Mesodermal cell (in vitro differentiated cells): ENCODE results near the gene TEKT1.

Experiments used
- H3K27ac ChIP-seq: 2 replicates; pipeline ENCODE4 v1.7.0; 2013; ENCODE audit warnings: mild to moderate bottlenecking, low read depth, low read length, moderate library complexity; ENCODE audit not compliant: severe bottlenecking
- H3K36me3 ChIP-seq: 2 replicates; pipeline ENCODE4 v1.7.1; 2013; ENCODE audit warnings: mild to moderate bottlenecking, low read length, moderate library complexity; ENCODE audit not compliant: control insufficient read depth, insufficient read depth
- H3K4me1 ChIP-seq: one replicate; pipeline ENCODE4 v1.7.1; 2013; ENCODE audit warnings: mild to moderate bottlenecking, low read length; ENCODE audit not compliant: insufficient read depth, control insufficient read depth, poor library complexity, severe bottlenecking
- H3K4me3 ChIP-seq: 2 replicates; pipeline ENCODE4 v1.7.0; 2013; ENCODE audit warnings: low read length, control low read depth, mild to moderate bottlenecking; ENCODE audit not compliant: insufficient read depth, poor library complexity, severe bottlenecking; ENCODE audit errors: extremely low read depth
- H3K9me3 ChIP-seq: 2 replicates; pipeline ENCODE4 v1.7.1; 2013; ENCODE audit warnings: mild to moderate bottlenecking, low read length, moderate library complexity; ENCODE audit not compliant: control insufficient read depth
- WGBS, 2 experiments: methylation state at CpG; one replicate each; pipeline ENCODE4 v1.1.5; 2013; ENCODE audit warnings: missing lambda C conversion rate in 2 of 2; ENCODE audit not compliant: insufficient coverage in 2 of 2; 5-methylcytosine and 5-hydroxymethylcytosine counted together

Gene TEKT1

DNA sequence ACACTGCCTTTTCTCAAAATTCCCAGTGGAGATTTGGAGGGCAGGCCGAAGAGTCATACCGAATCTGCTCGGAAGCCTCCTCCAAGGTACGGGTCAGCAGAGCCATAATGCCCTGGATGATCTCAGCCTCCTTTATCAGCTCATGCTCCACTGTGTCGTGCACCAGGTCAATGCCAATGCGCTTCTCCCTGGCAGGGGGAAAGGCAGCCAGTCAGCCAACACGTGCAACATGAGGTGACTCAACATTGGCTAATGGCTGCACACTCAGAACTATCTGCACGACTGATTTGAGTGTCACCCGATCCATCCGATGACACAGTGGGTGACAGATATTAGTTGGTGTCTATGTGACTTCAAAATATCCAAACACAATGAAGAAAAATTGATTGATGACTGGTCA lies 15.8 kb downstream of the TEKT1 start:
- no peaks in the 10 kb centered on the region for H3K9me3 ChIP-seq
- H3K4me3 ChIP-seq, result no peak overlapping the region
- no peaks in the 10 kb centered on the region for H3K4me1 ChIP-seq
- 78 to 85% methylated on average over 6 to 7 of the region's 10 CpGs for WGBS, 2 experiments
- no peak overlapping the region for H3K27ac ChIP-seq
- H3K36me3 ChIP-seq, result no peaks in the 10 kb centered on the region

DNA sequence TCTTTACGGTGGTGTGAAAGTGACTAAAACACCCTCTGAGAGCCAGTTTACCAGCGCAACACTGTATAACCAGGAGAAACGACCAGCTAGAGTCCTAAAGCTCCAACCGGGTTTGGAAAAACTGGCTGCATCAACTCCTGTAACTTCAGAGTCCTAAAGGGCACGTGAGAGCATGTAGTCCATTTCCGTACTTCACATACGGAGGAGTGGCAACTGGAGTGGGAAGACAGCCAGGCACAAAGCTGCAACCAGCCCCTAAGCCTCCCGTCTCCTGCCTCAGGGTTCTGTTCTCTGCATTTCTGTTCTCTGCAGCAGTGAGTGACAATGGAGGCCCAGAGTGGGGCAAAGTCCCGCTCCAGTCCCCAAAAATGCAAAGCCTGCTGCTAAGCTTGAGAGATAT lies 19.2 kb downstream of the TEKT1 start:
- Histone ChIP-seq H3K27ac (no peak overlapping the region), H3K4me1 (no peaks in the 10 kb centered on the region), H3K4me3 (no peak overlapping the region), H3K9me3 (no peaks in the 10 kb centered on the region), H3K36me3 (no peaks in the 10 kb centered on the region)
- 85 to 88% methylated on average over 8 to 9 of the region's 9 CpGs for WGBS, 2 experiments

DNA sequence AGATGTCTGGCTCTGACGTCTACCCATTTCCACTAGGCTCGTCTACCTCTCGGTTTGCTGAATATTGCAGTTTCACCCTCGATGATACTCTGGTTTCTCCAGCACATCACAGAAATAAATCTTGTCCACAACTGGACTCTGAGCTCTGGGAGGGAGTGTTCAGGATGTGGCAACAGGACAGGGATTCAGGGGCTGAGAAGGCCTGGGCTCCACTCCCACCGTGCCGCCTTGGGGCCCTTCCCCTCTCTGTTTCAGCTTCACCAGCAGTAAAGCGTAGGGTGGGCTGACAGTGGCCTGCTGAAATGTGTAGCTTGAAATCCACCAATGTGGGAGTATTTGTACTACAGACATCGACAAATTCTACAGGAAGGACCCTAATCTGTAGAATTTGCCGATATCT lies 20.0 kb downstream of the TEKT1 start:
- no peak overlapping the region for H3K4me3 ChIP-seq
- no peaks in the 10 kb centered on the region for H3K36me3 ChIP-seq
- H3K4me1 ChIP-seq, result no peaks in the 10 kb centered on the region
- WGBS, 2 experiments, result 84 to 86% methylated on average over 5 to 6 of the region's 9 CpGs
- H3K27ac ChIP-seq, result no peak overlapping the region
- H3K9me3 ChIP-seq, result no peaks in the 10 kb centered on the region

DNA sequence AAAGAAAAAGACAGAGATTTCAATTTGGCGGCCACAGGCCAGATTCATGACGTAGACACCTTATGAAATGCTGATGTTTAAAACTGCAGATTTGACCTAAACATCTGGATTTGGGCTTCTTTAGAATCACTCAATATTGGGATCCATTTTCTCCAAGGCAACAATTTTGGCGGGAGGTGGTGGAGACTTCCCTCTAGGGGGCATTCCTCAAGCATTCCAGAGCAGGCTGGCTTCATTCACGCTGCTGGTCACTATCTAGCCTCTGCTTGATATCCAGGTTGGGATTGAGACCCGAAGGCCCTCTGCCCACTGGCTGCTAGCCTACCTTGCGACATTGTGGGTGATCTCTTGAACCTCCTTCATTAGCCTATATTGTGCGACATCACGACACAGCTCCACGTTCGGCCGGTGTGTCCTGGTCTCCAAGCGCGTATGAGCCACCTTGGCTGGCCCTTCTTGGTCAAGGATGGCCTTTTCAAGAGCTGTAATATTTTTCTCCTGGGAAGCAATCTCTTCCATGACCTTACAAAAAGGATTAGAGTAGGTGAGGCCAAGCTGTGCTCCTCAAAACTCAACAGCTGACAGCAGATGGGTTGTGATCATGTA lies 31.0 kb downstream of the TEKT1 start:
- Histone ChIP-seq H3K9me3 (no peaks in the 10 kb centered on the region), H3K27ac (no peak overlapping the region), H3K4me3 (no peak overlapping the region), H3K36me3 (no peaks in the 10 kb centered on the region), H3K4me1 (no peaks in the 10 kb centered on the region)
- WGBS, 2 experiments, result 78 to 80% methylated on average over 10 to 12 of the region's 13 CpGs

DNA sequence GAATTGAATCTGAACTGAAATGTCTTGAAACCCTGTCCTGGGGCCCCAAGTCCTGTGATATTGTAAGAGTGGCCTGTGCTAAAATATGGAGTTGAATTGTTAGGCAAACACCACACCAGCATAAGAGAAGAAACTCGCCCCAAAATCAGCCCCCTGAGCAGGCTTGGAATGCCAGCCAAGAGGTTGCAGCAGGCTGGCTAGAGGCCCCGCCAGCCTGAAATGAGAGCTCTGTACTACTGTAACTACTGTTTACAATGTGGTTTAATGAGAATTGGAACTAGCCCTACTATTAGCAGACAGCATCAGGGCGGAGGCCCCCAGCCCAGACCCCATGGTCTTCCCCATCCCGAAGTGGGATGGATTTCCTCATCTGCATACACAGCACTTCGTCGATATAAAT lies 31.8 kb downstream of the TEKT1 start:
- Histone ChIP-seq H3K36me3 (no peaks in the 10 kb centered on the region), H3K9me3 (no peaks in the 10 kb centered on the region), H3K4me3 (no peak overlapping the region), H3K27ac (no peak overlapping the region), H3K4me1 (no peaks in the 10 kb centered on the region)
- 74 to 76% methylated on average over 2 to 4 of the region's 6 CpGs for WGBS, 2 experiments

DNA sequence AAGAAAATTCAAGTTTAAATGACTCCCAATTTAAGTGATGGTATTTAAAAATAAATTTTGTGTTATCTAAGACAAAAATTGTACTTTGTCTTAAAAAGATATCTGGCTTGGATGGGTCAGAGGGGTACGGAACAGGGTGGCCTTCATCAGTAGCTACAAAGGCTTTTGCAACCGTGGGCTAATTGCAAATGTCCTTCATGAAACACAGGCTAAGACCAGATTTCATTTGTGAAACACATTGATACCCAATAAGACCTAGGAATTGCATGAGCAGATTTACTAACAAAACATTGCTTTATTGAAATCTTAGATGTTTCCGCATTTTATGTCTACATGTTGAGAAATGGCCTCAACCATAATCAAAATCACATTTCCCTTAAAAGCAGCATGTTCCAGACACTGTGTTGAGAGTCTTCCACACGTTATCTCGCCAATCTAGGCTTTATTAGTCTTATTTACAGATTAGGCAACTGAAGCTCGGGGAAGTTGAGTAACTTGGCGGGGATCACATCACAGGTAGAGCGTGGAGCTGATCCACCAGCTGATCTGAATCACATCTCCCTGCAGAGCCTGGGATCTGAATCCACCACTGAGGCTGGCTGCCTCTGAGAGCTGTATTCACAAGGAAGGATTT lies 33.7 kb downstream of the TEKT1 start:
- Histone ChIP-seq H3K4me3 (no peak overlapping the region), H3K9me3 (no peaks in the 10 kb centered on the region), H3K36me3 (no peaks in the 10 kb centered on the region), H3K4me1 (no peaks in the 10 kb centered on the region), H3K27ac (no peak overlapping the region)
- 89 to 91% methylated on average over 8 of the region's 8 CpGs for WGBS, 2 experiments

DNA sequence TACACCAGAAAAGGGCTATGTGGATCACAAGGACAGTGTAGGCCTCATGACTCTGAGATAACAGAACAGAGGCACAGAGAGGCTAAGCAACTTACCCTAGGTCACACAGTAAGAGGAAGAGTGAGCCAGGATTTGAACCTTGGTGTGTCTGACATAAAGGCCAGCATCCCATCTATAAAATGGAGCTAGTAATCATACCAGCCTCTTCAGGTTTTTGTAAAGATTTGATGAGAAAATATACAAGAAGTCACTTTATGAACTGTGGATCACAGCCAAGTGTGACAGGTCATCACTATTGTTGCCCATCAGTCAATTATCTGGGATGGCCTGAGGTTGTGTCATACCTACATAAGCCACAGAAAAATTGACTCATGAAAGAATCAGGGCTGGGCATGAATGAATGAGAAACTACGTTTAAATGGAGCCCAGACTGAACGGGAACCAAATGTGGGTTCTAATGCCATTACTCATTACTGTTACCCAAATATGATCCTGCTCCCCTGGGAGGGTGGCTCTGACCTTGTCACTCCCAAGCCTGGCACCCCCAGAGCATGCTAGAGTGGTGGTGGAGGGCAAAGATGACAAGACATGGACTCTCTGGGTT lies 34.5 kb downstream of the TEKT1 start:
- no CpG with 5 or more reads among the region's 2 CpGs for WGBS, 2 experiments
- Histone ChIP-seq H3K9me3 (no peaks in the 10 kb centered on the region), H3K4me3 (no peak overlapping the region), H3K4me1 (no peaks in the 10 kb centered on the region), H3K36me3 (no peaks in the 10 kb centered on the region), H3K27ac (no peak overlapping the region)

DNA sequence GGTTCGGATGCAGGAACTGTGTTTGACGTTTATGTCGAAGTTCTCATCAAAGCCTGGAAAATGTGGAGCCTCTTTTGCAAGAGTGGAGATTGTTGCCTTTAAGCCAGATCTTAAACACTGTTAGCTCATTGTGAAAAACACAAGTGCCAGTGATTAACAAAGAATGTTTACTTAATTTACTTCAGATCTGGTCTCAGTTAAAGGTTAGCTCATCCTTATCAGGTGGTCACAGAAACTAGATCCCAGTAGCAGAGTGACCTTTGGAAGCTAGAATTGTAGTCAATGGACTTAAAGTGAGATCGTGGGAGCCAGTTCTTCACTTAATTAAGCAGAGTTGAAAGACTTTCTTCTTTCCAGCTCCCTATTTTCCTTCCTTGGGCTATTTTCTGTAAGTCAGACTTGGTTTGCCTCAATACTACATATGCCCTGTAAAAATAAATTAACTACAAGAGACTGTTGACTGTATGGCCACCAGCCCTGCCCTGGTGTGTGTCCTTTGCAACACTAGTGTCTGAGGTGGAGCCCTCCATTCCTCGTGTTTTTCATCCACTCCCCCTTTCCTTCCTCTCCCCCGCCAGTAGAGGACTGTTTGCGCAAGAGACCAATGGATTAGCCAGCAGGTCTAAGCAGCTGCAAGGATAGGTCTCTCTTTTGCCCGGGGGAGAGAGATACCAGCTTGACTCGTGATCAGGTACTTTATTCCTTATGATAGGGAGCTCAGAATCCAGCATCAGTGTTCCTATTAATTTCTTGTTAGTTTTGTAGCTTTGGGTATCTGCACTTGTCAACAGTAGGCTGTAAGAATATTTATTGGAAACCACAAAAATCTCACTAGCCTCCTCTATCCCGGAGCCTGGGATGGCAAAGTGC lies 35.3 kb downstream of the TEKT1 start:
- H3K4me3 ChIP-seq, result no peak overlapping the region
- WGBS, 2 experiments, result 73 to 85% methylated on average over 4 to 7 of the region's 10 CpGs
- no peaks in the 10 kb centered on the region for H3K9me3 ChIP-seq
- no peak overlapping the region for H3K27ac ChIP-seq
- H3K4me1 ChIP-seq, result no peaks in the 10 kb centered on the region
- no peaks in the 10 kb centered on the region for H3K36me3 ChIP-seq

DNA sequence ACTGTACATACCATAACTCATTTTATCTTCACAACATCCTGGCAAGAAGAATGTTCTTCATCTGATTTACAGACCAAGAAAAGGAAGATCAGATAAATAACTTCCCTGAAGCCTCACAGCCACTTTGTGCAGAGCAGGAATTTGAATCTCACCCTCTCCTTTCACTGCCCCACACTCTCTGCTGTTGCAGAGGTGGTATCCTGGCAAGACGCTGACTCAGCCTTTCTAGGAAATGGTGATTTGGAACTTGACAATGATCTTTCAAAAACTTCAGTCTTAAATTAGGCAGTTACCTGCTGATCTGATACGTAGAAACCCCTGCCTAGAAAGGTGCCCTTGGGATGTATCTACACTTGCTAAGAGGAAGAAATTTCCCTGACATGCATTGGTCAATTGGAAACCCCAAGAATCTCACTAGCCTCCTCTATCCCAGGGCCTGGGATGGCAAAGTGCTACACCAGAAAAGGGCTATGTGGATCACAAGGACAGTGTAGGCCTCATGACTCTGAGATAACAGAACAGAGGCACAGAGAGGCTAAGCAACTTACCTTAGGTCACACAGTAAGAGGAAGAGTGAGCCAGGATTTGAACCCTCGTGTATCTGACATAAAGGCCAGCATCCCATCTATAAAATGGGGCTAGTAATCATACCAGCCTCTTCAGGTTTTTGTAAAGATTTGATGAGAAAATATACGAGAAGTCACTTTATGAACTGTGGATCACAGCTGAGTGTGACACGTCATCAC lies 37.6 kb downstream of the TEKT1 start:
- no peaks in the 10 kb centered on the region for H3K4me1 ChIP-seq
- no peak overlapping the region for H3K4me3 ChIP-seq
- no peak overlapping the region for H3K27ac ChIP-seq
- 74 to 88% methylated on average over 4 of the region's 5 CpGs for whole genome bisulfite sequencing, 2 experiments
- H3K9me3 ChIP-seq, result no peaks in the 10 kb centered on the region
- H3K36me3 ChIP-seq, result no peaks in the 10 kb centered on the region

DNA sequence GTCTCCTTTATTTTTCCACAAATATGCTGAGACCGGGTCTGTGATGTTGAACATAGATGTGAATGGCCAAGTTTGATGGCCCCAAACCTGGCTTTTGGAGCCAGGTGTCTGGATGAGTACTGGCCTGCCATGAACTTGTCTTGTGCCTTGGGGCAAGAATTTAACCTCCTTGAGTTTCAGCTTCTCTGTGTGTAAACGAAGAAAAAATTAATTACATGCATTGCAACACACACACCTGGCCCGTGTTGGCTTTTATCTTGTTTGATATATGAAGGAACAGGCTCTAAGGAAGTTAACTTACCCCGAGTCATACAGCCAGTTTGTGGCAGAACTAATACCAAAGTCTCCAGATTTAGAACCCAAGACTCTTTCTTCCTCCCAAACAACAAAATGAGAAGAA lies 42.4 kb downstream of the TEKT1 start:
- 80% methylated on average over 1 of the region's 4 CpGs; no CpG with 5 or more reads in 1 of the 2 experiments for WGBS, 2 experiments

More for the DNA sequence above, 42.4 kb downstream of the TEKT1 start:
- Histone ChIP-seq H3K4me1 (no peaks in the 10 kb centered on the region), H3K36me3 (no peaks in the 10 kb centered on the region), H3K9me3 (no peaks in the 10 kb centered on the region), H3K27ac (no peak overlapping the region), H3K4me3 (no peak overlapping the region)
